ENCODE results near the gene TMEM87A.

DNA sequence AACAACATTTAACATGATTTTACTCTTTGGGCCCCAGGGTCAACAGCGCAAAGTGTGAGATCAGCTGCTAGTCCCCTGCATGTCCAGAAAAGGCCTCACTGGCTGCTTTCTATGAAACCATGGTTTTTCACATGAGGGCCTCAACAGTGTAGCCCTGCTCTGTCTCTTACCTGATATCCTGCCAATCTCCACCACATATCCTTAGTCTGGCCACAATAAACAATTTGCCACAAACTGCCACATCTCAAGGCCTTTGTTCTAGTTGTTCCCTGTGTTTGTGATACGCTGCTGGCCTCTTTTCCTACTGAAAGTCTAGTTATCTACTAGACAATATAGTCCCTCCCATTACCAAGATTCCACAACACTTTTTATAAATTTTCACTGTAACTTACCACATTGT lies 82.9 kb downstream of the TMEM87A start:
- TF ChIP-seq, protein P1, sequence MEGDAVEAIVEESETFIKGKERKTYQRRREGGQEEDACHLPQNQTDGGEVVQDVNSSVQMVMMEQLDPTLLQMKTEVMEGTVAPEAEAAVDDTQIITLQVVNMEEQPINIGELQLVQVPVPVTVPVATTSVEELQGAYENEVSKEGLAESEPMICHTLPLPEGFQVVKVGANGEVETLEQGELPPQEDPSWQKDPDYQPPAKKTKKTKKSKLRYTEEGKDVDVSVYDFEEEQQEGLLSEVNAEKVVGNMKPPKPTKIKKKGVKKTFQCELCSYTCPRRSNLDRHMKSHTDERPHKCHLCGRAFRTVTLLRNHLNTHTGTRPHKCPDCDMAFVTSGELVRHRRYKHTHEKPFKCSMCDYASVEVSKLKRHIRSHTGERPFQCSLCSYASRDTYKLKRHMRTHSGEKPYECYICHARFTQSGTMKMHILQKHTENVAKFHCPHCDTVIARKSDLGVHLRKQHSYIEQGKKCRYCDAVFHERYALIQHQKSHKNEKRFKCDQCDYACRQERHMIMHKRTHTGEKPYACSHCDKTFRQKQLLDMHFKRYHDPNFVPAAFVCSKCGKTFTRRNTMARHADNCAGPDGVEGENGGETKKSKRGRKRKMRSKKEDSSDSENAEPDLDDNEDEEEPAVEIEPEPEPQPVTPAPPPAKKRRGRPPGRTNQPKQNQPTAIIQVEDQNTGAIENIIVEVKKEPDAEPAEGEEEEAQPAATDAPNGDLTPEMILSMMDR (IDR thresholded peaks at IDR 0.05), result no peak
- TF ChIP-seq POLR2A (IDR thresholded peaks at IDR 0.05), result no peak

Measured in esophagus squamous epithelium (tissue), 4 donors.